CD4-positive, alpha-beta T cell treated with Interleukin-6 for 4 hours (primary cell): ENCODE data around the gene PINK1.
A peak's percentile ranks its signal among the peaks of the same experiment; 100 is the strongest.

Experiments
- DNase-seq: peaks from one replicate; pipeline ENCODE4 v3.0.0-alpha.2; 2020; ENCODE audit warnings: mixed read lengths

Gene PINK1

GRCh38 chr1:20683614-20684013 lies 50.4 kb downstream of the PINK1 start:
- no peak for DNase-seq

GRCh38 chr1:20684050-20684620 lies 50.9 kb downstream of the PINK1 start:
- no peak for DNase-seq

GRCh38 chr1:20684651-20685050 lies 51.4 kb downstream of the PINK1 start:
- DNase-seq, result no peak

GRCh38 chr1:20685099-20685662 lies 51.9 kb downstream of the PINK1 start:
- no peak for DNase-seq

GRCh38 chr1:20685741-20686140 lies 52.5 kb downstream of the PINK1 start:
- no peak for DNase-seq

GRCh38 chr1:20686883-20687725 lies 53.8 kb downstream of the PINK1 start:
- no peak for DNase-seq

- no peak for DNase-seq
Observed at GRCh38 chr1:20689645-20690056, 56.4 kb downstream of the PINK1 start.

GRCh38 chr1:20691872-20692271 lies 58.6 kb downstream of the PINK1 start:
- DNase-seq, result no peak

- DNase-seq, result no peak
Observed at GRCh38 chr1:20693623-20694022, 60.4 kb downstream of the PINK1 start.

- no peak for DNase-seq
Observed at GRCh38 chr1:20695515-20695914, 62.3 kb downstream of the PINK1 start.

- DNase-seq, result peak; percentile 79
Observed at GRCh38 chr1:20696397-20697333, 63.4 kb downstream of the PINK1 start.

GRCh38 chr1:20697563-20697962 lies 64.3 kb downstream of the PINK1 start:
- DNase-seq, result no peak

GRCh38 chr1:20698195-20698910 lies 65.1 kb downstream of the PINK1 start:
- no peak for DNase-seq

- DNase-seq, result no peak
Observed at GRCh38 chr1:20699558-20699957, 66.3 kb downstream of the PINK1 start.

- DNase-seq, result no peak
Observed at GRCh38 chr1:20700636-20701215, 67.5 kb downstream of the PINK1 start.
